Nephron (organoid): ENCODE data around the gene ARID5B.

ENCODE experiments used
- H3K27ac Mint-ChIP-seq, 3 experiments: 2 replicates each; pipeline ENCODE4 v1.8.0; 2020; ENCODE audit warnings: mixed read lengths in 3 of 3, mild to moderate bottlenecking in 2 of 3, moderate library complexity in 1 of 3
- H3K27me3 Mint-ChIP-seq: 2 replicates; pipeline ENCODE4 v1.8.0; 2021; ENCODE audit warnings: low read depth, mild to moderate bottlenecking, moderate library complexity, mixed read lengths
- H3K36me3 Mint-ChIP-seq: 2 replicates; pipeline ENCODE4 v1.8.0; 2020; ENCODE audit warnings: low read depth, mixed read lengths
- H3K4me1 Mint-ChIP-seq: 2 replicates; pipeline ENCODE4 v1.8.0; 2020; ENCODE audit warnings: mixed read lengths
- H3K4me3 Mint-ChIP-seq, 3 experiments: 2 replicates each; pipeline ENCODE4 v1.8.0; 2020; ENCODE audit warnings: mild to moderate bottlenecking in 3 of 3, mixed read lengths in 3 of 3, moderate library complexity in 2 of 3
- H3K9me3 Mint-ChIP-seq: 2 replicates; pipeline ENCODE4 v1.8.0; 2020; ENCODE audit warnings: mixed read lengths
- CTCF ChIP-seq, 3 experiments: fragments of 200-600 bp; sonication (generic); IDR thresholded peaks; one replicate each; pipeline ENCODE4 v1.5.0; 2021; ENCODE audit warnings: antibody characterized with exemption in 3 of 3; ENCODE audit not compliant: unreplicated experiment in 3 of 3

Gene ARID5B

GRCh38 chr10:61970182-61971002, 68.9 kb downstream of the ARID5B start:
- Mint-ChIP-seq H3K27ac (peak overlapping the region; percentile 95 to 96 (median 96)), H3K36me3 (peaks cover 28% of the 10 kb centered on the region), H3K4me1 (peaks cover 85% of the 10 kb centered on the region), H3K4me3 (peak overlapping the region; percentile 18 to 50 (median 49)), H3K9me3 (no peaks in the 10 kb centered on the region), H3K27me3 (no peaks in the 10 kb centered on the region)
- TF ChIP-seq CTCF (IDR thresholded peaks at IDR 0.05; ENCODE audit: unreplicated experiment in 3 of 3) = no peak

- no peak for TF ChIP-seq CTCF (IDR thresholded peaks at IDR 0.05; ENCODE audit: unreplicated experiment in 3 of 3)
- no peaks in the 10 kb centered on the region for H3K9me3 Mint-ChIP-seq
- peaks cover 91% of the 10 kb centered on the region for H3K4me1 Mint-ChIP-seq
- no peaks in the 10 kb centered on the region for H3K27me3 Mint-ChIP-seq
- H3K27ac Mint-ChIP-seq = peak overlapping the region; percentile 95 to 96 (median 96)
- peak overlapping the region; percentile 11 to 50 (median 18) for H3K4me3 Mint-ChIP-seq
- H3K36me3 Mint-ChIP-seq = peaks cover 28% of the 10 kb centered on the region
Observed at GRCh38 chr10:61971003-61971325, 69.5 kb downstream of the ARID5B start.

- peak overlapping the region; percentile 84 to 93 (median 89) for H3K27ac Mint-ChIP-seq
- H3K27me3 Mint-ChIP-seq = no peaks in the 10 kb centered on the region
- peaks cover 3% of the 10 kb centered on the region for H3K9me3 Mint-ChIP-seq
- TF ChIP-seq CTCF (IDR thresholded peaks at IDR 0.05; ENCODE audit: unreplicated experiment in 3 of 3) = no peak
- H3K4me1 Mint-ChIP-seq = peaks cover 75% of the 10 kb centered on the region
- H3K4me3 Mint-ChIP-seq = peak overlapping the region; percentile 7 to 27 (median 9)
- H3K36me3 Mint-ChIP-seq = peaks cover 17% of the 10 kb centered on the region
Observed at GRCh38 chr10:61973169-61973568, 71.7 kb downstream of the ARID5B start.

GRCh38 chr10:61973906-61974305, 72.4 kb downstream of the ARID5B start:
- H3K27ac Mint-ChIP-seq = peak overlapping the region; percentile 84 to 93 (median 89)
- H3K4me3 Mint-ChIP-seq = peak overlapping the region in 1 of 3 experiments; percentile 30
- H3K4me1 Mint-ChIP-seq = peaks cover 68% of the 10 kb centered on the region

GRCh38 chr10:61974601-61975390, 73.3 kb downstream of the ARID5B start:
- H3K27me3 Mint-ChIP-seq = no peaks in the 10 kb centered on the region
- TF ChIP-seq CTCF (IDR thresholded peaks at IDR 0.05; ENCODE audit: unreplicated experiment in 3 of 3) = no peak
- H3K36me3 Mint-ChIP-seq = peaks cover 23% of the 10 kb centered on the region
- peak overlapping the region; percentile 84 to 93 (median 89) for H3K27ac Mint-ChIP-seq
- peaks cover 59% of the 10 kb centered on the region for H3K4me1 Mint-ChIP-seq
- H3K9me3 Mint-ChIP-seq = peaks cover 3% of the 10 kb centered on the region
- peak overlapping the region in 2 of 3 experiments; percentile 7 to 43 for H3K4me3 Mint-ChIP-seq

More at GRCh38 chr10:61973906-61974305, 72.4 kb downstream of the ARID5B start:
- Mint-ChIP-seq H3K9me3 (peaks cover 3% of the 10 kb centered on the region), H3K27me3 (no peaks in the 10 kb centered on the region), H3K36me3 (peaks cover 19% of the 10 kb centered on the region)
- TF ChIP-seq CTCF (IDR thresholded peaks at IDR 0.05; ENCODE audit: unreplicated experiment in 3 of 3) = no peak
